HepG2 (cell line): ENCODE measurements around the gene POLR2H.

Experiments used
- CTCF ChIP-seq: sonication (generic); formaldehyde crosslinking; IDR thresholded peaks from 2 replicates; pipeline ENCODE4 v1.5.0; 2020; ENCODE audit warnings: mild to moderate bottlenecking, missing genetic modification reagents, moderate library complexity
- ZKSCAN5 ChIP-seq: sonication (generic); formaldehyde crosslinking; IDR thresholded peaks from 2 replicates; pipeline ENCODE4 v1.5.1; 2020; ENCODE audit warnings: mild to moderate bottlenecking, missing genetic modification reagents

GRCh38 chr3:184384342-184384741 is 22.8 kb downstream of the POLR2H start:
- TF ChIP-seq CTCF (CRISPR knock-in tag) (no peak), ZKSCAN5 (CRISPR knock-in tag) (no peak)
